Measurements from ENCODE around the gene TNNT3.

GRCh38 chr11:1920909-1921573 lies 1.5 kb downstream of the TNNT3 start:
- TF ChIP-seq EZH2 (IDR thresholded peaks at IDR 0.05; ENCODE audit: insufficient read depth, poor library complexity, severe bottlenecking) (no peak), EZH2phosphoT487 (IDR thresholded peaks at IDR 0.05; ENCODE audit: insufficient read depth, low read depth) (no peak)
